ENCODE data around the gene ADAM15. TPM values are rescaled to one million over a fixed set of nuclear protein-coding genes. Genes with fewer than 3 reads are reported as not detected.

ADAM15 gene
- polyA plus RNA-seq, 1 of the 3 experiments (the other 2 are of a cell fraction): 60.1 TPM

GRCh38 chr1:155081472-155082300 lies 30.6 kb downstream of the ADAM15 start (continued):
- no peak for TF ChIP-seq REST (IDR thresholded peaks at IDR 0.05; ENCODE audit: low read depth, low read length)
- TF ChIP-seq SIN3A (IDR thresholded peaks at IDR 0.05; ENCODE audit: borderline replicate concordance, low read depth, low read length): no peak
- TF ChIP-seq SMC3 (IDR thresholded peaks at IDR 0.05; ENCODE audit: low read depth, low read length): no peak
- no peak for TF ChIP-seq RXRA (IDR thresholded peaks at IDR 0.05; ENCODE audit: borderline replicate concordance, low read depth)
- TF ChIP-seq FOXM1 (IDR thresholded peaks at IDR 0.05; ENCODE audit: low read depth): no peak
- no peak for TF ChIP-seq TAF1 (IDR thresholded peaks at IDR 0.05; ENCODE audit: borderline replicate concordance, low read depth, low read length)
- no peak for TF ChIP-seq TCF12 (IDR thresholded peaks at IDR 0.05)
- TF ChIP-seq IRF3 (IDR thresholded peaks at IDR 0.05; ENCODE audit: low read depth, low read length): no peak

- Histone ChIP-seq H3K27me3 (ENCODE audit: insufficient read depth) (peaks cover 23% of the 10 kb centered on the region), H3K9me3 (no peaks in the 10 kb centered on the region), H3K27ac (ENCODE audit: low read depth in 2 of 2, low read length in 1 of 2) (no peak overlapping the region), H3K79me2 (ENCODE audit: insufficient read depth) (no peaks in the 10 kb centered on the region), H3K4me2 (no peak overlapping the region), H4K20me1 (ENCODE audit: insufficient read depth) (no peaks in the 10 kb centered on the region), H3K9me2 (no peaks in the 10 kb centered on the region), H3F3A (replicated peaks; ENCODE audit: insufficient read depth) (peaks cover 7% of the 10 kb centered on the region), H3K9ac (no peak overlapping the region), H3K4me1 (ENCODE audit: control insufficient read depth in 1 of 2, insufficient read depth in 2 of 2, low read depth in 1 of 2, low read length in 1 of 2) (peaks cover 21 to 37% of the 10 kb centered on the region in 2 experiments; a peak in 3 of 4 replicates), H3K36me3 (replicated peaks in 1 of 2; ENCODE audit: control insufficient read depth in 1 of 2, insufficient read depth in 2 of 2, low read length in 1 of 2) (no peaks in the 10 kb centered on the region), H2AFZ (ENCODE audit: low read depth) (no peak overlapping the region), H3K4me3 (ENCODE audit: low read depth in 2 of 2, low read length in 1 of 2) (no peak overlapping the region)
- ChIA-PET POLR2A (no interaction called here), CTCF (interaction anchor here (1.2 to 4.3 kb wide), 4 partner anchors 9 to 33 kb away, joined by 3 to 129 read pairs (median 25); partner anchors contain the start of gene ADAM15)
- WGBS (ENCODE audit: low lambda C conversion rate): 73% methylated on average over 34 of the region's 36 CpGs
- no peak for DNase-seq
- TF ChIP-seq POLR2AphosphoS5 (IDR thresholded peaks at IDR 0.05; ENCODE audit: low read depth, low read length): no peak
- no peak for TF ChIP-seq REST (IDR thresholded peaks at IDR 0.05; ENCODE audit: low read depth, low read length)
- TF ChIP-seq TAF1 (IDR thresholded peaks at IDR 0.05; ENCODE audit: borderline replicate concordance, low read depth, low read length): no peak
- TF ChIP-seq ELF1 (IDR thresholded peaks at IDR 0.05): no peak
- no peak for TF ChIP-seq MXI1 (IDR thresholded peaks at IDR 0.05; ENCODE audit: low read depth, low read length)
- TF ChIP-seq JUND (IDR thresholded peaks at IDR 0.05): no peak
- TF ChIP-seq NRF1 (IDR thresholded peaks at IDR 0.05; ENCODE audit: low read depth, low read length): no peak
- TF ChIP-seq CTCF (IDR thresholded peaks at IDR 0.05): no peak
- no peak for TF ChIP-seq GABPA (IDR thresholded peaks at IDR 0.05; ENCODE audit: low read depth)
- no peak for TF ChIP-seq EZH2phosphoT487 (IDR thresholded peaks at IDR 0.05; ENCODE audit: borderline replicate concordance, low read depth)
- TF ChIP-seq RXRA (IDR thresholded peaks at IDR 0.05; ENCODE audit: borderline replicate concordance, low read depth): no peak
- no peak for TF ChIP-seq MEF2A (IDR thresholded peaks at IDR 0.05; ENCODE audit: borderline replicate concordance, low read depth)
- no peak for TF ChIP-seq EP300 (IDR thresholded peaks at IDR 0.05; ENCODE audit: borderline replicate concordance in 1 of 2, low read depth in 1 of 2, low read length in 1 of 2)
Measured at GRCh38 chr1:155082301-155083051, 31.4 kb downstream of the ADAM15 start.

All from SK-N-SH (cell line).